SH-SY5Y (cell line): Measurements from ENCODE around the gene KNSTRN.

ENCODE experiments used
- GATA2 ChIP-seq: IDR thresholded peaks from 2 replicates; pipeline ENCODE4 v1.6.1; 2011; ENCODE audit warnings: mild to moderate bottlenecking, low read depth, low read length
- GATA3 ChIP-seq: IDR thresholded peaks from 2 replicates; pipeline ENCODE4 v1.6.1; 2011; ENCODE audit warnings: low read depth, mild to moderate bottlenecking, low read length, moderate library complexity

- TF ChIP-seq GATA2 (no peak), GATA3 (no peak)
Measured at GRCh38 chr15:40415226-40415625, 32.7 kb downstream of the KNSTRN start.
